ENCODE measurements around the gene TMEM234. TPM values are rescaled to one million over a fixed set of nuclear protein-coding genes. Genes with fewer than 3 reads are reported as not detected.

Gene TMEM234
- total RNA-seq, 1 experiment from 2014 or later, result 23.3 TPM

DNA sequence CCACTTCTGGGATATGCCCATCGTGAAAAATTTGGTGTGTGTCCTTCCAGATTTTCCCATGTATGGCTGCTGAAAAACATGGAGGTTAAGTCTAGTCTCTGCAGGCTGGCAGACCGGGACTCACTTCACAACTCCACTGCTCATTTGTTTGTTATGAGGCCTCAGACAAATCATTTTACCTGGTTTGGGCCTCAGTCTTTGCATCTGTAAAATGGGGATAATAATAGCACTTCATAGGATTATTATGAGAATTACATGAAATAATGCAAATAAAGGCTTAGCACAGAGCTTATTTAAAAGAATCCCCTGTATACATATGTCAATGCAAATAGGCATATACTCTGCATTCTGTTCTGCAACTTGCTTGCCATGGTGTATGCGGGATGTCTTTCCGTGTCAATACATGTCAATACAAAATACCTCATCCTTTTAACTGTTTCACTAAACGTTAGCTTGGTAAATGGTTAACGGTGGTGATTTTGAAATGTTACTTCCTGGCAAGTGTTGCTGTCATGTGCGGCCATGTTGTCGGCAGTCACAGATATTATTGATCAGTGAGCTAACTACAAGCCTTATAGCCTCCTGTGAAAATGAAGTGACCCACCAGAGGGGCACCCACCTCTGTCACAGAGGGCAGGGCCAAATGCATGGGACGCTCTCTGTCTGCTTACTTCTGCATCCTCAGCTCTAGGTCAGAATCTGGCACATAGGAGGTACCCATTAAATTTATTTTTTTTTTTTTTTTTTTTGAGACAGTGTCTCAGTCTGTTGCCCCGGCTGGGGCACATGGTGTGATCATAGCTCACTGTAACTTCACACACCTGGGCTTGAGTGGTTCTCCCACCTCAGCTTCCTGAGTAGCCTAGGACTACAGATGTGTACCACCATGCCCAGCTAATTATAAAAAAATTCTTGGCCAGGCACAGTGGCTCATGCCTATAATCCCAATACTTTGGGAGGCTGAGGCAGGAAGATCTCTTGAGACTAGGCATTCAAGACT, 33.2 kb upstream of the TMEM234 start:
- H3K4me3 ChIP-seq (ENCODE audit: low read depth in 2 of 2, low read length in 2 of 2), result no peak overlapping the region
- no TSS peak for BruUV-seq (replicated peaks)
- ATAC-seq (no peak), DNase-seq (ENCODE audit: low read depth, low spot score) (no peak)
- no peaks in the 10 kb centered on the region for H3K9me3 ChIP-seq (ENCODE audit: control insufficient read depth, insufficient read depth, low read depth, low read length)
- ChIA-PET CTCF (no interaction called here), POLR2A (interaction anchor here (0.6 kb wide), 2 partner anchors 12 to 101 kb away, joined by 4 to 5 read pairs; no protein-coding TSS in a partner anchor)
- intact Hi-C loops (cut with micrococcal nuclease; ENCODE audit: unreplicated experiment), result no loop called here
- in situ Hi-C loops (cut with HindIII; ENCODE audit: low pct_unique_long_range_greater_than_20kb, low sequenced_read_pairs), result no loop called here
- no peaks in the 10 kb centered on the region for H3K4me1 ChIP-seq (ENCODE audit: control insufficient read depth, insufficient read depth, low read length)
- no peak overlapping the region for H3K27ac ChIP-seq (ENCODE audit: low read length)
- TF ChIP-seq SIN3A (IDR thresholded peaks at IDR 0.05; ENCODE audit: borderline replicate concordance, insufficient read depth, low read depth, low read length) (no peak), POLR2AphosphoS5 (IDR thresholded peaks at IDR 0.05; ENCODE audit: low read depth, low read length) (no peak), TCF7L2 (IDR thresholded peaks at IDR 0.05; ENCODE audit: low read depth, low read length) (no peak)
- TF ChIP-seq, protein P1, sequence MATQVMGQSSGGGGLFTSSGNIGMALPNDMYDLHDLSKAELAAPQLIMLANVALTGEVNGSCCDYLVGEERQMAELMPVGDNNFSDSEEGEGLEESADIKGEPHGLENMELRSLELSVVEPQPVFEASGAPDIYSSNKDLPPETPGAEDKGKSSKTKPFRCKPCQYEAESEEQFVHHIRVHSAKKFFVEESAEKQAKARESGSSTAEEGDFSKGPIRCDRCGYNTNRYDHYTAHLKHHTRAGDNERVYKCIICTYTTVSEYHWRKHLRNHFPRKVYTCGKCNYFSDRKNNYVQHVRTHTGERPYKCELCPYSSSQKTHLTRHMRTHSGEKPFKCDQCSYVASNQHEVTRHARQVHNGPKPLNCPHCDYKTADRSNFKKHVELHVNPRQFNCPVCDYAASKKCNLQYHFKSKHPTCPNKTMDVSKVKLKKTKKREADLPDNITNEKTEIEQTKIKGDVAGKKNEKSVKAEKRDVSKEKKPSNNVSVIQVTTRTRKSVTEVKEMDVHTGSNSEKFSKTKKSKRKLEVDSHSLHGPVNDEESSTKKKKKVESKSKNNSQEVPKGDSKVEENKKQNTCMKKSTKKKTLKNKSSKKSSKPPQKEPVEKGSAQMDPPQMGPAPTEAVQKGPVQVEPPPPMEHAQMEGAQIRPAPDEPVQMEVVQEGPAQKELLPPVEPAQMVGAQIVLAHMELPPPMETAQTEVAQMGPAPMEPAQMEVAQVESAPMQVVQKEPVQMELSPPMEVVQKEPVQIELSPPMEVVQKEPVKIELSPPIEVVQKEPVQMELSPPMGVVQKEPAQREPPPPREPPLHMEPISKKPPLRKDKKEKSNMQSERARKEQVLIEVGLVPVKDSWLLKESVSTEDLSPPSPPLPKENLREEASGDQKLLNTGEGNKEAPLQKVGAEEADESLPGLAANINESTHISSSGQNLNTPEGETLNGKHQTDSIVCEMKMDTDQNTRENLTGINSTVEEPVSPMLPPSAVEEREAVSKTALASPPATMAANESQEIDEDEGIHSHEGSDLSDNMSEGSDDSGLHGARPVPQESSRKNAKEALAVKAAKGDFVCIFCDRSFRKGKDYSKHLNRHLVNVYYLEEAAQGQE (IDR thresholded peaks at IDR 0.05; ENCODE audit: insufficient read depth in 1 of 2, low read depth in 2 of 2, low read length in 1 of 2), result no peak
- TF ChIP-seq, protein P2, sequence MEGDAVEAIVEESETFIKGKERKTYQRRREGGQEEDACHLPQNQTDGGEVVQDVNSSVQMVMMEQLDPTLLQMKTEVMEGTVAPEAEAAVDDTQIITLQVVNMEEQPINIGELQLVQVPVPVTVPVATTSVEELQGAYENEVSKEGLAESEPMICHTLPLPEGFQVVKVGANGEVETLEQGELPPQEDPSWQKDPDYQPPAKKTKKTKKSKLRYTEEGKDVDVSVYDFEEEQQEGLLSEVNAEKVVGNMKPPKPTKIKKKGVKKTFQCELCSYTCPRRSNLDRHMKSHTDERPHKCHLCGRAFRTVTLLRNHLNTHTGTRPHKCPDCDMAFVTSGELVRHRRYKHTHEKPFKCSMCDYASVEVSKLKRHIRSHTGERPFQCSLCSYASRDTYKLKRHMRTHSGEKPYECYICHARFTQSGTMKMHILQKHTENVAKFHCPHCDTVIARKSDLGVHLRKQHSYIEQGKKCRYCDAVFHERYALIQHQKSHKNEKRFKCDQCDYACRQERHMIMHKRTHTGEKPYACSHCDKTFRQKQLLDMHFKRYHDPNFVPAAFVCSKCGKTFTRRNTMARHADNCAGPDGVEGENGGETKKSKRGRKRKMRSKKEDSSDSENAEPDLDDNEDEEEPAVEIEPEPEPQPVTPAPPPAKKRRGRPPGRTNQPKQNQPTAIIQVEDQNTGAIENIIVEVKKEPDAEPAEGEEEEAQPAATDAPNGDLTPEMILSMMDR (IDR thresholded peaks at IDR 0.05), result no peak
- no peaks in the 10 kb centered on the region for H3K27me3 ChIP-seq (ENCODE audit: control insufficient read depth, insufficient read depth, low read length)
- no peaks in the 10 kb centered on the region for H3K36me3 ChIP-seq (ENCODE audit: control insufficient read depth, insufficient read depth, low read length)

DNA sequence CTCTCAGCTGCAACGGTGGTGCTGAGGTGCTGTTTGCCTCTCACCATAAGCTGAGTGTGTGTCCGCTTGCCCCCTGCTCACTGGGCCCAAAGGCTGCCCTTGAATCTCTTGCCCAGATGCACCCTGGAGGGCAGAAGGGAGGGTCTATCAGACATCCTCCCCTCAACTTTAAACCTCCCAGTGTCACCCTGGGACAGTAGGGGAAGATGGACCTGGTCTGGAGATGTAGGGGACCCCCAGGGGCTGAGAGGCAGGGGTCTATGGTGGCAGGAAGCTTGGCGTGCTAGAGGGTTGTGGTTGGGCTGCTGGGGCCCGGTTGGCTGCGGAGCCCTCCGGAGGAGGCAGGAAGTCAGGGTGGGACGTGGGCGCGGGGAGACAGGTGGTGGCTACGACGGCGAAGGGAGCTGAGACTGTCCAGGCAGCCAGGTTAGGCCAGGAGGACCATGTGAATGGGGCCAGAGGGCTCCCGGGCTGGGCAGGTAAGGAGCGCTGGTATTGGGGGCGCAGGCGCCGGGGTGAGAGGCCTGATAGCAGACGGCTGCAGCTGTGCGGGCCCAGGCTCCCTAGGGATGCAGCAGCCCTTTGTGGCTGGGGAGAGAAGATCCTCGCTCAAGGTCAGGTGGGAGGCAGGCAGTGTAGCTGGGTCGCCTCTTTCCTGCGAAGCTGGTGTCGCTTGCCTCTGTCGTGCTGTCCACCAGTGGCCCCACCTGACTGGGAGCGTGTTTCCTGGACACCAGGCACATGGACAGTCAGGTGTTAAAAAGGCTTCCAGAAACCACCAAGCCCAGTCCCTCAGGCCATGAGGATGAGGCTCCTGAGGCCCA, 29.0 kb upstream of the TMEM234 start, which contains the start of gene LCK:
TSS of gene LCK (plus strand) at position 373 of the 824 bp plus-strand sequence. CDS start 23,065 bp downstream, outside the sequence.
- no peaks in the 10 kb centered on the region for H3K9me3 ChIP-seq (ENCODE audit: control insufficient read depth, insufficient read depth, low read depth, low read length)
- ATAC-seq (no peak), DNase-seq (ENCODE audit: low read depth, low spot score) (no peak)
- H3K4me1 ChIP-seq (ENCODE audit: control insufficient read depth, insufficient read depth, low read length), result peaks cover 5% of the 10 kb centered on the region
- TF ChIP-seq TCF7L2 (IDR thresholded peaks at IDR 0.05; ENCODE audit: low read depth, low read length) (no peak), SIN3A (IDR thresholded peaks at IDR 0.05; ENCODE audit: borderline replicate concordance, insufficient read depth, low read depth, low read length) (no peak), POLR2AphosphoS5 (IDR thresholded peaks at IDR 0.05; ENCODE audit: low read depth, low read length) (no peak)
- TF ChIP-seq, protein P2 (IDR thresholded peaks at IDR 0.05), result no peak
- TF ChIP-seq, protein P1 (IDR thresholded peaks at IDR 0.05; ENCODE audit: insufficient read depth in 1 of 2, low read depth in 2 of 2, low read length in 1 of 2), result no peak
- POLR2A ChIA-PET, result no interaction called here
- H3K27ac ChIP-seq (ENCODE audit: low read length), result no peak within 1 kb of the TSS
- CTCF ChIA-PET, result interaction anchor here (0.6 kb wide), 1 partner anchor 129 kb away, joined by 9 read pairs; no protein-coding TSS in a partner anchor
- no TSS peak for BruUV-seq (replicated peaks)
- no peak within 1 kb of the TSS for H3K4me3 ChIP-seq (ENCODE audit: low read depth in 2 of 2, low read length in 2 of 2)
- H3K27me3 ChIP-seq (ENCODE audit: control insufficient read depth, insufficient read depth, low read length), result no peaks in the 10 kb centered on the region
- in situ Hi-C loops (cut with HindIII; ENCODE audit: low pct_unique_long_range_greater_than_20kb, low sequenced_read_pairs), result no loop called here
- no peaks in the 10 kb centered on the region for H3K36me3 ChIP-seq (ENCODE audit: control insufficient read depth, insufficient read depth, low read length)
- intact Hi-C loops (cut with micrococcal nuclease; ENCODE audit: unreplicated experiment), result no loop called here

All from Panc1 (cell line).